ENCODE measurements around the gene CLEC3B. TPM values are rescaled to one million over a fixed set of nuclear protein-coding genes. Genes with fewer than 3 reads are reported as not detected.
A peak's percentile ranks its signal among the peaks of the same experiment; 100 is the strongest.
"Not testable (repeated sequence)": the region's sequence is repeated elsewhere in the genome, so short reads cannot be mapped to it uniquely, and the experiment has no call there.

Gene CLEC3B
- total RNA-seq, 1 donor = 0.43 TPM

- DNase-seq (ENCODE audit: low read depth) = no peak
- no peak overlapping the region for H3K4me3 ChIP-seq (ENCODE audit: low read depth, low read length)
- TF ChIP-seq CTCF (IDR thresholded peaks at IDR 0.05; ENCODE audit: insufficient read depth, low read depth, low read length) = no peak
Measured at GRCh38 chr3:45051685-45052084, 25.6 kb downstream of the CLEC3B start.

- not testable (repeated sequence) for H3K4me3 ChIP-seq (ENCODE audit: low read depth, low read length); DNase-seq (ENCODE audit: low read depth)
Measured at GRCh38 chr3:45053805-45054195, 27.7 kb downstream of the CLEC3B start.

DNA sequence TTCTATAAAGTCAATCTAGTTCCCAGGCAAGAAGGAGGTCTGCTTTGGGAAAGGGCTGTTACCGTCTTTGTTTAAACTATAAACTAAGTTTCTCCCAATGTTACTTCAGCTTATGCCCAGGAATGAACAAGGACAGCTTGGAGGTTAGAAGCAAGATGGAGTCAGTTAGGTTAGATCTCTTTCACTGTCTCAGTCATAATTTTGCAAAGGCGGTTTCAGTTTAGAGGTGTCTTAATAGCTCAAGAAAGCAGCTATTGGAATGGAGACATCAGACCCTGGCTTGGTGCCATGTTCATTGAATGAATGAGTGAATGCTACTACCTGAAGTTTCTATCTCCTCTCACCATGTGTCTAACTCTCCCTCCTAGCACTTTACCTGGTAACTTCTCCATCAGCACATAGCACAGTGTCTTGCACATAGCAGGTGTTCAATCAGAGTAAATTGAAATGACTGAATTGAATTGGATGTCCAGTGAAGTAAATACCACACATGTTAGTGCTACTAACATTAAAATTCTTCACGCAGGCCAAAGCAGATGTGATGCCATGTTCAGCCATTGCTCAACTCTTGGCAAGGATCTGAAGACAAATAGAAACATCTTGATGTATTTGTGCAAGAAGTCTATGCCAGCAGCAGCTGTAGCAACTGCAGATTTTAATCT lies 28.2 kb downstream of the CLEC3B start:
- no peak for TF ChIP-seq CTCF (IDR thresholded peaks at IDR 0.05; ENCODE audit: insufficient read depth, low read depth, low read length)
- no peak overlapping the region for H3K4me3 ChIP-seq (ENCODE audit: low read depth, low read length)
- peak; percentile 87 for DNase-seq (ENCODE audit: low read depth)

DNA sequence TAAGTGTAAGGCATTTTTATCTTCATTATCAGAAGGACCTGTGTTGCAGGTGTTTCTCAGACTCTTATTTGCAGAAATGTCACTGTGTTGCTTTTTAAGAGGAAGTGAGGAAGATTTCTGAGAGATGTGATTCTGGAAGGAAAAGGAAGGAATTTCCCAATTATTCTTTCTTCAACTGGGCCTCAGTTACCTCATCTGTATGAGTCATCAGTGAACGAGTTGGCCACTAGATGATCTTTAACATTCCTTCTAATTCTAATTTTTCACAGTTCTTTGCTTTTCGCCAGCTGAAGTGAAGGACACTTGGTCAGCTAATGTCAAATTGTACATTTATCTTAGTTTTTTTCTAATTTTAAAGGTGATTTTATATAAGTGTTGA lies 28.9 kb downstream of the CLEC3B start:
- peak; percentile 85 for DNase-seq (ENCODE audit: low read depth)
- no peak overlapping the region for H3K4me3 ChIP-seq (ENCODE audit: low read depth, low read length)
- no peak for TF ChIP-seq CTCF (IDR thresholded peaks at IDR 0.05; ENCODE audit: insufficient read depth, low read depth, low read length)

DNA sequence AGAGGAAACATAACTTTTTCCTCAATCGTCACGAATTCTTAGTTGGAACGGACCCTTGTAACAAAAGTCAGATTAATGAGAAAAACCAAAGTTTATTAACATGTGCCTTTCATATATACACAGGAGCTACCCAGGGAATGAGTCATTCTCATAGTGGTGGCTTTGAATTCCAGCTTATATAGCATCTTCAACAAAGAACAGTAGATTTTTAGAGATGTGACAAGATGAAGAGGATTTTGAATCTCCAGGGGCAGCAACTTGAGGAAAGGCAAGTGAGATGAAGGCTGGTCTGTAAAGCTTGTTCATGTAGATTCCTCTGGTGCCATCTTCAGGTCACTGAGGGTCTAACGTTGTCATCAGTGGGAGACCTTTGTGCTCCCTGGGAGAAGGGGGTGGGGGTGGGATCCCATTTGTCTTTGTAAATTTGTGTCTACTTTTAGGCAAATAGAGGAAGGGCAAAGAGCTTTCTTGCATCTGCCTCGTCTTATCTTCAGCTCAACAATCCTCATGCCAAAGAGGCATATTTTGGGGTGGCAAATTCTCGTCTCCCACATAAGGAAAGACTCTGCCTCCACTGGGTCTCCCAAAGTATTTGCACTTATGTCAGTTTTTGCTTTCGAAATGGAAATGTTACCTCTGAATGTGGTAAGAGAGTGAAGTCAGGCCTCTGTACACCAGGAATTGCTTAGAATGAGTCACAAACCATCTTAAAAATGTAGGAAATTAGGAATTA lies 29.5 kb downstream of the CLEC3B start:
- no peak overlapping the region for H3K4me3 ChIP-seq (ENCODE audit: low read depth, low read length)
- DNase-seq (ENCODE audit: low read depth) = peak; percentile 81
- peak; percentile 24 for TF ChIP-seq CTCF (IDR thresholded peaks at IDR 0.05; ENCODE audit: insufficient read depth, low read depth, low read length)

- DNase-seq (ENCODE audit: low read depth) = no peak
- TF ChIP-seq CTCF (IDR thresholded peaks at IDR 0.05; ENCODE audit: insufficient read depth, low read depth, low read length) = no peak
- no peak overlapping the region for H3K4me3 ChIP-seq (ENCODE audit: low read depth, low read length)
Measured at GRCh38 chr3:45056608-45057301, 30.7 kb downstream of the CLEC3B start.

DNA sequence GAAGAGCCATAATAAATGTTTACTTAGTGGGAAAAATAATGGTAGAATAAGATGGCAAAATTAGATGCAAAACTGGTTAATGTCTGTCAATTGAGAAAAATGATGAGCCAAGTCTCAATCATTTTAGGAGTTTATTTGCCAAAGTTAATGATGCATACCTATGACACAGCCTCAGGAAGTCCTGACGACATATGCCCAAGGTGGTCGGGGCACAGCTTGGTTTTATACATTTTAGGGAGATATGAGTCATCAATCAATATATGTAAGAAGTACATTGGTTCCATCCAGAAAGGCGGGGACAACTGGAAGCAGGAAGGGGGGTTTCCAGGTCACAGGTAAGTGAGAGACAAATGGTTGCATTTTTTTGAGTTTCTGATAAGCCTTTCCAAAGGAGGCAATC lies 31.5 kb downstream of the CLEC3B start:
- no peak overlapping the region for H3K4me3 ChIP-seq (ENCODE audit: low read depth, low read length)
- no peak for DNase-seq (ENCODE audit: low read depth)
- TF ChIP-seq CTCF (IDR thresholded peaks at IDR 0.05; ENCODE audit: insufficient read depth, low read depth, low read length) = no peak
